ENCODE results near the gene BMPER.

The BMPER gene

GRCh38 chr7:34036972-34037792 is 131.8 kb downstream of the BMPER start:
- TF ChIP-seq WT1 (tag by site-specific recombination; IDR thresholded peaks at IDR 0.05) (no peak), ZNF48 (tag by site-specific recombination; IDR thresholded peaks at IDR 0.05) (no peak)
- TF ChIP-seq, protein P1, sequence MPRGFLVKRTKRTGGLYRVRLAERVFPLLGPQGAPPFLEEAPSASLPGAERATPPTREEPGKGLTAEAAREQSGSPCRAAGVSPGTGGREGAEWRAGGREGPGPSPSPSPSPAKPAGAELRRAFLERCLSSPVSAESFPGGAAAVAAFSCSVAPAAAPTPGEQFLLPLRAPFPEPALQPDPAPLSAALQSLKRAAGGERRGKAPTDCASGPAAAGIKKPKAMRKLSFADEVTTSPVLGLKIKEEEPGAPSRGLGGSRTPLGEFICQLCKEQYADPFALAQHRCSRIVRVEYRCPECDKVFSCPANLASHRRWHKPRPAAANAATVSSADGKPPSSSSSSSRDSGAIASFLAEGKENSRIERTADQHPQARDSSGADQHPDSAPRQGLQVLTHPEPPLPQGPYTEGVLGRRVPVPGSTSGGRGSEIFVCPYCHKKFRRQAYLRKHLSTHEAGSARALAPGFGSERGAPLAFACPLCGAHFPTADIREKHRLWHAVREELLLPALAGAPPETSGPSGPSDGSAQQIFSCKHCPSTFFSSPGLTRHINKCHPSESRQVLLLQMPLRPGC (tag by site-specific recombination; IDR thresholded peaks at IDR 0.05), result no peak
- no peaks in the 10 kb centered on the region for H3K36me3 ChIP-seq (ENCODE audit: control insufficient read depth in 2 of 2, insufficient read depth in 1 of 2, low read length in 2 of 2)
- no peak overlapping the region for H3K27ac ChIP-seq (ENCODE audit: extremely low read depth, low read depth, low read length)
- POLR2A ChIA-PET, result interaction anchor here (0.9 to 1.1 kb wide), 2 partner anchors 18 to 54 kb away, joined by 3 to 4 read pairs; no protein-coding TSS in a partner anchor
- no peaks in the 10 kb centered on the region for H3K9me3 ChIP-seq (ENCODE audit: control insufficient read depth, insufficient read depth, low read depth, low read length)
- H3K4me1 ChIP-seq (ENCODE audit: control insufficient read depth, insufficient read depth, low read length), result peaks cover 9% of the 10 kb centered on the region
- CTCF ChIA-PET, result interaction anchor here (1.5 kb wide), 1 partner anchor 51 kb away, joined by 6 read pairs; no protein-coding TSS in a partner anchor
- no peak overlapping the region for H3K4me3 ChIP-seq (ENCODE audit: low read depth, low read length)

DNA sequence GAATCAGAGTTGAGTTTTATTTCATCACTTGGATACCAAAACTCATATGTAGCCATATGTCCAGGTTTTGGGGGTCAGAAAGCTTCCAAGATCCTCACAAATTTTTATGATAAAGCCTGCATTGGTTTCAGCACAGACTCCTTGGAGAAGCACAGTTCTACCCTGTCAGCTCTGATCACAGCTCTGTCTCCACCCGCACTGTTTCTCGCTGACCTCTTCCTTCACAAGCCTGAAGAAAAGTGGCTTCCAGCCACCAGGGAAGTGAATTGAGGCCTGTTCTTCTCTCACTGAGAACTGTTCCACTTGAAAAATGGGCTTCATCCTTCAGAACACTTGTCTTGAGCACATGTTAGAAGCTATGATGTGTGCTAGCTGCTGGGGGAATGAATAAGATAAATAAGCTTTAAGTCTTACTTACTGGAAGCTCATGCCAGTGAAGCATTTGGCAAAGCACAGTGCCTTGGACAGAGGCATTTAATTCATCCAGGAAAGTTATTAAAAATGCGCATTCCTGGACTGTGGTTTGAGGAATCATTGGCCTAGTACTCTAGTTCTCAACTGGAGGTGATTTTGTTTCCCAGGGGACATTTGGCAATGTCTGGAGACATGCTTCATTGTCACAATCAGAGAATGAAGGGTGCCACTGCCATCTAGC is 133.6 kb downstream of the BMPER start:
- Histone ChIP-seq H3K4me1 (ENCODE audit: control insufficient read depth, insufficient read depth, low read length) (peaks cover 12% of the 10 kb centered on the region), H3K4me3 (ENCODE audit: low read depth, low read length) (no peak overlapping the region), H3K36me3 (ENCODE audit: control insufficient read depth in 2 of 2, insufficient read depth in 1 of 2, low read length in 2 of 2) (no peaks in the 10 kb centered on the region), H3K27ac (ENCODE audit: extremely low read depth, low read depth, low read length) (no peak overlapping the region), H3K9me3 (ENCODE audit: control insufficient read depth, insufficient read depth, low read depth, low read length) (no peaks in the 10 kb centered on the region)
- ChIA-PET POLR2A (no interaction called here), CTCF (no interaction called here)
- TF ChIP-seq GLIS1 (tag by site-specific recombination; IDR thresholded peaks at IDR 0.05) (no peak), ZNF302 (tag by site-specific recombination; IDR thresholded peaks at IDR 0.05; ENCODE audit: low read depth) (no peak), SP2 (tag by site-specific recombination; IDR thresholded peaks at IDR 0.05) (no peak), ZNF26 (tag by site-specific recombination; IDR thresholded peaks at IDR 0.05) (no peak), ZNF280C (tag by site-specific recombination; IDR thresholded peaks at IDR 0.05) (no peak), PRDM1 (tag by site-specific recombination; IDR thresholded peaks at IDR 0.05) (no peak), ZNF558 (tag by site-specific recombination; IDR thresholded peaks at IDR 0.05) (no peak), ZFP41 (tag by site-specific recombination; IDR thresholded peaks at IDR 0.05; ENCODE audit: borderline replicate concordance) (no peak), ZNF521 (tag by site-specific recombination; IDR thresholded peaks at IDR 0.05) (no peak), EGR2 (tag by site-specific recombination; IDR thresholded peaks at IDR 0.05; ENCODE audit: low read depth) (no peak), ZNF530 (tag by site-specific recombination; IDR thresholded peaks at IDR 0.05; ENCODE audit: low read depth) (no peak), ZNF544 (tag by site-specific recombination; IDR thresholded peaks at IDR 0.05) (no peak), KLF8 (tag by site-specific recombination; IDR thresholded peaks at IDR 0.05) (no peak)
- TF ChIP-seq, protein P2, sequence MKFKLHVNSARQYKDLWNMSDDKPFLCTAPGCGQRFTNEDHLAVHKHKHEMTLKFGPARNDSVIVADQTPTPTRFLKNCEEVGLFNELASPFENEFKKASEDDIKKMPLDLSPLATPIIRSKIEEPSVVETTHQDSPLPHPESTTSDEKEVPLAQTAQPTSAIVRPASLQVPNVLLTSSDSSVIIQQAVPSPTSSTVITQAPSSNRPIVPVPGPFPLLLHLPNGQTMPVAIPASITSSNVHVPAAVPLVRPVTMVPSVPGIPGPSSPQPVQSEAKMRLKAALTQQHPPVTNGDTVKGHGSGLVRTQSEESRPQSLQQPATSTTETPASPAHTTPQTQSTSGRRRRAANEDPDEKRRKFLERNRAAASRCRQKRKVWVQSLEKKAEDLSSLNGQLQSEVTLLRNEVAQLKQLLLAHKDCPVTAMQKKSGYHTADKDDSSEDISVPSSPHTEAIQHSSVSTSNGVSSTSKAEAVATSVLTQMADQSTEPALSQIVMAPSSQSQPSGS (tag by site-specific recombination; IDR thresholded peaks at IDR 0.05; ENCODE audit: low read depth), result no peak
- TF ChIP-seq, protein P3, sequence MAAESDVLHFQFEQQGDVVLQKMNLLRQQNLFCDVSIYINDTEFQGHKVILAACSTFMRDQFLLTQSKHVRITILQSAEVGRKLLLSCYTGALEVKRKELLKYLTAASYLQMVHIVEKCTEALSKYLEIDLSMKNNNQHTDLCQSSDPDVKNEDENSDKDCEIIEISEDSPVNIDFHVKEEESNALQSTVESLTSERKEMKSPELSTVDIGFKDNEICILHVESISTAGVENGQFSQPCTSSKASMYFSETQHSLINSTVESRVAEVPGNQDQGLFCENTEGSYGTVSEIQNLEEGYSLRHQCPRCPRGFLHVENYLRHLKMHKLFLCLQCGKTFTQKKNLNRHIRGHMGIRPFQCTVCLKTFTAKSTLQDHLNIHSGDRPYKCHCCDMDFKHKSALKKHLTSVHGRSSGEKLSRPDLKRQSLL (tag by site-specific recombination; IDR thresholded peaks at IDR 0.05), result no peak
- TF ChIP-seq, protein P4, sequence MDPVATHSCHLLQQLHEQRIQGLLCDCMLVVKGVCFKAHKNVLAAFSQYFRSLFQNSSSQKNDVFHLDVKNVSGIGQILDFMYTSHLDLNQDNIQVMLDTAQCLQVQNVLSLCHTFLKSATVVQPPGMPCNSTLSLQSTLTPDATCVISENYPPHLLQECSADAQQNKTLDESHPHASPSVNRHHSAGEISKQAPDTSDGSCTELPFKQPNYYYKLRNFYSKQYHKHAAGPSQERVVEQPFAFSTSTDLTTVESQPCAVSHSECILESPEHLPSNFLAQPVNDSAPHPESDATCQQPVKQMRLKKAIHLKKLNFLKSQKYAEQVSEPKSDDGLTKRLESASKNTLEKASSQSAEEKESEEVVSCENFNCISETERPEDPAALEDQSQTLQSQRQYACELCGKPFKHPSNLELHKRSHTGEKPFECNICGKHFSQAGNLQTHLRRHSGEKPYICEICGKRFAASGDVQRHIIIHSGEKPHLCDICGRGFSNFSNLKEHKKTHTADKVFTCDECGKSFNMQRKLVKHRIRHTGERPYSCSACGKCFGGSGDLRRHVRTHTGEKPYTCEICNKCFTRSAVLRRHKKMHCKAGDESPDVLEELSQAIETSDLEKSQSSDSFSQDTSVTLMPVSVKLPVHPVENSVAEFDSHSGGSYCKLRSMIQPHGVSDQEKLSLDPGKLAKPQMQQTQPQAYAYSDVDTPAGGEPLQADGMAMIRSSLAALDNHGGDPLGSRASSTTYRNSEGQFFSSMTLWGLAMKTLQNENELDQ (tag by site-specific recombination; IDR thresholded peaks at IDR 0.05; ENCODE audit: low read depth), result no peak
